OCI-LY3 (cell line): Measurements from ENCODE around the gene BAIAP2.

Experiments used
- CTCF ChIP-seq: fragments of 200-600, 300-600 bp; sonication (generic); IDR thresholded peaks from 2 replicates; pipeline ENCODE4 v1.5.1; 2014; ENCODE audit warnings: antibody characterized with exemption, low read length, low read depth
- EZH2phosphoT487 ChIP-seq: fragments of 200-600 bp; shearing (Covaris generic); IDR thresholded peaks from 2 replicates; pipeline ENCODE4 v1.6.1; 2018; ENCODE audit warnings: antibody characterized with exemption, mixed run types, low read depth

GRCh38 chr17:80992948-80993624 is 41.9 kb upstream of the BAIAP2 start:
- TF ChIP-seq CTCF (no peak), EZH2phosphoT487 (no peak)
